Left forelimb (tissue), 1 donor: ENCODE measurements around the gene ZNF385B.

ENCODE experiments used
- DNase-seq: peaks from one replicate; pipeline ENCODE4 v3.0.0-alpha.2; 2018; ENCODE audit warnings: low spot score

ZNF385B gene

DNA sequence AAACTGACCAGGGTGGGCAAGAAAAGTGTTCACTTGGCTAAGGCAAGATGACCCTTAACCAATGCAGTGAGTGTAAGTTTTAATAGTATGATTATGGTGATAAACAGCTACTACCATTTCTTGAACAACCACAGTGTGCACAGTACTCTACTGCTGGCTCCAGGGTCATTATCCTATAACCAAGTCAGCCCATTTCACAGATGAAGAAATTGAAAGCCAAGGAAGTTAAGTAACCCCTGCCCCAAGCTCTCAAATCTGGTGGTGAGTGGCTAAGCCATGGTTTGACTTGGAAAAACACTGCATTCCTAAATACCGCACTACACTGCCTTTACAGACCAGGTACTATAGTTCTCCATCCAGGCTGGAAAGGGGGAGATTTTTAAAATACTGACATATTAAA is 5.7 kb downstream of the ZNF385B start:
- DNase-seq, result no peak

DNA sequence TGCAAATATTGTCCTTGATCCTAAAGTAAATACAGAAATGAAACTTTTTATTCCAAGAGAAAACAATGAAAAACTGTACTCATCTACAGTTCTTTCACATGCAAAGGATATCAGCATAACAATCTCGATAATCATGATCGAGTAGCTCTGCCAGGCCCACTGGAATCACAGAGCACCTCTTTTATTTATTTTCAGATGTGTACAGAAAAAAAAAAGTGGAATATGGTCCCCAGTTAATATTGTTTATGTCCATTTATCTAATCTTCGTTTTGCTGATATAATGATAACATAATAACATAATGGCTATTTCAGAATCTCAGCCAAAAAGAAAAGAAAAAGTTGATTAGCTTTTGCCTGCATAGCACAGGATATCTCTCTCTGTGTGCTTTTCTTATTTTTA is 6.5 kb downstream of the ZNF385B start:
- DNase-seq, result no peak

DNA sequence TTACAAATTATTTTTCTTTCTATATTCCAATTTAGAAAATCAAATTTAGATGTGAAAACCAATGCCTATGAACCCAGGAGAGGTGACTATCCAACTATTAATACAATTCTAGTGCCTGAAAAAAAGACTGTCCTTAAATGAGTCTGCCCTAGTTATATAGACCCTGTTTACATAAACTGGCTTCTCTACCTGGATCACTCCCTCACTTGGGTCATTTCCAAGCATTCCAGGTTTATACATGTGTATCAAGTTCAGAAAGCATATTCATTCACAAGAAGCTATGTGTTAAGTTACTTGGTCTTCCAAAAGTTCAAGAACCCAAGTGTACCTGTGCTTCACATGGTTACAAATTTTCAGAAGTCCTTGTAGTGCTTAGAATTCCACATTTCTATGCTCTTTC is 8.3 kb downstream of the ZNF385B start:
- no peak for DNase-seq

DNA sequence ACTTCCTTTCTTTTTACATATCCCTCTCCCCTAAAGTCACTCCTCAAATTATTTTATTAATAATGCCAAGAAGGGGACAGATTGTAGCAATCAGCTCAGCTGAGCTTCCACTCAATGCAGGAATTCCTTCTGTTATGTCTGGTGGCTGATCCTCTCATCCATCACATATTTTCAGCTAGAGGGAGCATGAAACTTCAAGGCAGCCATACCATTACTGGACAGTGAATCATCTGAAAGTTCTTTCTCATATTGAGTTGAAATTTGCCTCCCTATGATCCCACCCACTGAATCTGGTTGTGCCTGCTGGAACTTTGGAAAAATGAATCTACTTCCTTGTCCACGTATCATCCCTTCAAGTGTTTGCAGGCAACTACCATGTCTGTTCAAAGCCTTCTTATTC is 11.2 kb downstream of the ZNF385B start:
- DNase-seq, result no peak

DNA sequence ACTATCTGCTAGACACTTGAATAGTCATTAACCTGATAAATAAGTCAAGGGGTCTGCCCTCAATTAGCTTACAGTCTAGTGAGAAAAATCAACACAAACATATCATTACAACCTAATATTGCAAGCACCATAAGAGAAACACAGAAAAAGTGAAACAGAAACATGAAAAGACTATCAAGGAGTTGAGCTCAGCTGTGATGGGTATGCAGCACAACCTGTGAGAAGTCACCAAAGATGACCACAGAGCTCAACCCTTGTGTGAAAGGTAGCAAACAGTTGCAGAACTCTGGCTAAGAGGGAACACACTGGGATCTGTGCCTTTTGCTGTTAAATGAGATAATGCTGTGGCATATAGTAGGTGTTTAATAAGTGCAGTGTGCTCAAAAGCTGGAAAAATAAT is 11.7 kb downstream of the ZNF385B start:
- no peak for DNase-seq

DNA sequence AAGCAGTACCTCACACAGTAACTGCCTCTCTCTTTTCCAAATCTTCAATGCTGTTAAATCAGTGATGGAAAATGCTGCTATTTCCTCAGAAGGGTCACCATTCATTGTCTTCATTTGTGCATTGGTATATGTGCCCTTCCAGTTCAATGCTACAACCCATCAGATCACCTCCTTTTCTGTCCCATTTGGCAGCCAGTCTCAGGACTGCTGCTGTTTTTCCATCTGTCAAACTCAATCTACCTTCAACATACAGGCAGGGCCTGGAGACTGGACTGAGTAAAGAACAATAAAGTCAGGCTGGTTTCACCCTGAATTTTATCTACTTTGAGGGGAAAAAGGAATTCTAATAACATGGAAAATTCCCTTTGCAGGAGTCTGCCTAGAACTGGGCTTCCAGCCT is 17.9 kb downstream of the ZNF385B start:
- DNase-seq, result no peak

DNA sequence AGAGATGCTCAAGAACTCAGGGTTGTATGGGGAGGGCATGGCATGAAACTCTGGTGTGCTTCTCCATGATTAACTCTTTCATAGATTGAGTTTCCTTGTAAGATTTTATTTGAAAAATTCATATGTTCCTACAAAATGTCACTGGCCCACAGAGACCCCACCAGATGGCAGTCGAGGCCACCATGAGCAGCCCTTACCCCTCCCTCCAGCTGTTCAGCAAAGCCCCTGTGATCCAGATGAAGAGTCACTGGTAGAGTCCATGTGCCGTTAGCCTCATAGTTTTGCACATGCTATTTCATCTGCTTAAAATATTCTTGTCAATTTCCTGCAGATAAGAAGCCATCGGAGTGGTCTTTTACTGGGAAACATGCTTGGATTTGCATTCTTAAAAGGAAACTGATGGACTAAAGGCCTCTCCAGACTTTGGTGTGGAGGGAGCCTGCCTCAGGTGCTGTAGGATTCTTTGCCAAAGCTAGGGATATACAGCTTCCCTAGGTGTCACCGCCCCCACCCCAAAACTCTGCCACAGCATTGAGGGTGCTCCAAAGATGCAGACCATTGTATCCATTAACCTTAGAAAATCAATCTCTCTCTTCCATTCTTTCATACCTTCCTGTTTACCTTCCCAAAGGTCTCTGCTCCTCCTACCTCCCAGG is 18.8 kb downstream of the ZNF385B start:
- DNase-seq, result no peak

DNA sequence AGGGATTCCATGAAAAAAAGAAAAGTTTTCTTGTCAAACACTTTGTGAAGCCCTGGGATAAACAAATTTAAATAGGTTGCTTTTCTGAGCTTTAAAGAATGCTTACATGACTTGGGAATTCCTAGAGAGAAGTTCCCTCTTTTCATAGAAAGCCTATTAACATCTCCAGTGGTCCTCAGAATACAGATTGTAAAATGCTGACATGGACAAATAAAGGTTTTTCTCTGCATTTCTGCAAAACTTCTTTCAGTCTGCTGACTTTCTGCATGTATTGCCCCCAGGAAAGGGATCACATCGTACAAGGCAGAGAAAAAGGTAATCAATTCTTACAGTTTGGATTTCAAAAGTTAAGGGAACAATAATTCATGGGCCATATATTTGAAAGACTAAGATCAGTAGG is 20.6 kb downstream of the ZNF385B start:
- DNase-seq, result no peak

DNA sequence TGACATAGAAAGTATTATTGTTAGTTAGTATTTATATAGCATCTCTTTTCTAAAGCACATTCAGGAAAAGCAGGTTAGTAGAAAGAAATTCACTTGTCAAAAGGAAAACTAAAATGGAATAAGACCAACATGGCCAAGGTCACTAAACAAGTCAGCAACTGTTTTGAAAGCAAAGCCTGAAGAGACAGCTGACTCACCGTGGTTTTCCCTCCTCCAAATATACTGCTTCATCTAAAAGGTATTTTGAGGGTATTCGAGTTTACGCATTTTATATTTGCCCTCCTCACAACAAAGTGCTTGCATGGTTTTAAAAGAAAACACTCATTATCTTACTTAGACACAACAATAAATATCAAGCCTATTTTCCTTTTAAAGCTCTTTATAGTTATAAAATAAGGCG is 24.0 kb downstream of the ZNF385B start:
- no peak for DNase-seq

DNA sequence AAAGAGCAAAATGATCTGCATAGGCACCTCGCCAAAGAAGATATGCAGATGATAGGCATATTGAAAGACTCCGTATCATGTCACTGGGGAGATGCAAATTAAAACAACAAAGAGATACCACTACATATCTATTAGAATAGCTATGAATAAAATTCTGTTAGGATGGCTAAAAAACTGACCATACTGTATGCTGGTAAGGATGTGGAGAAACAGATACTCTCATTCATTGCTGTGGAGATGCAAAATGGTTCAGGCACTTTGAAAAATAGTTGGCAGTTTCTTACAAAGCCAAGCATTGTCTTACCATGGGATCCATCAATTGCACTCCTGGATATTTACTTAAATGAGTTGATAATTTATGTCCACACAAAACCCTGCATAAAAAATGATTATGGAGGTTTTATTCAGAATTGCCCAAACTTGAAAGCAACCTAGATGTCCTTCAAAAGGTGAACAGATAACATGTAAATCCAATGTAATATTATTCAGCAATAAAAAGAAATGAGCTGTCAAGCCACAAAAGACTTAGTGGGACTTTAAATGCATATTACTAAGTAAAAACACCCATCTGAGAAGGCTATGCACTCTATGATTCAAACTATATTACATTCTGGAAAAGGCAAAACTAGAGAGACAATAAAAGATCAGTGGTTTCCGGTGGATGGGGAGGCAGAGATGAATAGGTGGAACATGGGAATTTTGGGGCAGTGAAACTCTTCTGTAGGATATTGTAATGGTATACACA is 31.2 kb downstream of the ZNF385B start:
- DNase-seq, result no peak

DNA sequence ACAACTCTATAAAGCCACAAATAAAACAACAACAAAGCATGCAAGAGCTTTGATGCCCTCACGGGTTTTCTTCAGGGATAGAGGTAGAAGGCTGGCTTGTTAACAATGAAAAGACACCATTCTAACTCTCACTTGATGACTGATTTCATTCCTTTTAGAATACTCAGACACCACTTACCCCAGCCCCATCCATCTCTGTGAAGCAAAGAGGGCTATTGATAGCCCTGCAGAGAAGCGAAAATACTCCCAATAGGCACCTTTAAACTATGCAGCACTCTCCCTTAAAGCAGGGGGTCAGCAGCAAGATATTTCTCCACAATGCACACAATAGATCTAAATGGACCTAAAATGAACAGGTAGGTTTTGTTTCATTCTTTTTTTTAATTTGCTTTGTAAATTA is 35.1 kb downstream of the ZNF385B start:
- DNase-seq, result no peak

DNA sequence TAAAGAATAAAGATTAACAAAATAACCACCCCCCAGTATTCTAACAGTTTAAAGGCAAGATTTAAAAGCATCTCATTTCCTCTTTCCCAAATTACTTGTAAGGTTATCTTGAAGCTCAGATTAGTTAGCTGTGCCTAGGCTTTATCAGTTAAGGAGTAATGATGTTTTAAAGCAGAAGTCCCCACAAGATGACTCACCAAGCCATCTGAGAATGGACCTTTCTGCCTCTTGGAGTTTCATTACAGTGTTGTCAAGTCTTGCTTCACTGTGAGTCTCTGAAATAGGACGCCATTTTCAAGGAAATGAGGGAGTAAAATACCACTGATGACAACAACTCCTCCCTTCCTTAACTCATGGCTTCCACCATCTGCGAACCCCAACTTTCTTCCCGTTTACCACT is 35.9 kb downstream of the ZNF385B start:
- DNase-seq, result no peak

DNA sequence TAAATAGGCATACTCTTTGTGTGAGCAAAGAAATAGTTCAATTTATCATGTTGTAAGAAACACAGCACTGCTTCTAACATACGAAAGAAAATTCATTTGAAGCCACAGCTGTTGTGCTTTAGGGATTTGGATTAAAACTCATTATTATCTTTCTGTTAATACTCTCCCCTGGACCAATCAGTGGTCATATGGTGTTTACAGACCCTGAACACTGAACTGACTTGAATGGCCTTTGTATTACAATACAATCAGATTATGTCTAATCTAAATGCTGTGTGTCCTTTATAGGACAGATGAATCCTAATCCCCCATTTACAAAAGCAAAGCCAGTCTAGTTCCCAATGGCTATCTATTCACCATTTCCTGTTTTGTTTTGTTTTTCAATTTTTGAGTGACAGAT is 36.5 kb downstream of the ZNF385B start:
- DNase-seq, result no peak

DNA sequence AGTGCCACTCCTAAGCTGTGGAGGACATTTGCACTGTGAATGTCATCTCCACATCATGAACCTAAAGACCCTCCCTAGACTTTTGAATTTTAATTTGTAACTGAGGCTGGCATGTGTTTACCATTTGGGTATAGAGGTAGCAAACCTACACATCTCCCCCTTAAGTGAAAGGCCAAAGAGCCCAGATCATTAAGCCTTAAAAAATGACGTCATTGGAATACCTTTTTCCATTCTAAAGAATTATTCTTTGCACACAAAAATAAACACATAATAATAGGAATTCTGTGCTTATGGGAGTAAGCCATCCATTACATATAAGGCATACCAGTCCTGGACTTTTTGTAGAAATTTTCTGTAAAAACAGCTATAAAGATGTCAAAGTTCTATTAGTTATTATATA is 38.9 kb downstream of the ZNF385B start:
- no peak for DNase-seq

DNA sequence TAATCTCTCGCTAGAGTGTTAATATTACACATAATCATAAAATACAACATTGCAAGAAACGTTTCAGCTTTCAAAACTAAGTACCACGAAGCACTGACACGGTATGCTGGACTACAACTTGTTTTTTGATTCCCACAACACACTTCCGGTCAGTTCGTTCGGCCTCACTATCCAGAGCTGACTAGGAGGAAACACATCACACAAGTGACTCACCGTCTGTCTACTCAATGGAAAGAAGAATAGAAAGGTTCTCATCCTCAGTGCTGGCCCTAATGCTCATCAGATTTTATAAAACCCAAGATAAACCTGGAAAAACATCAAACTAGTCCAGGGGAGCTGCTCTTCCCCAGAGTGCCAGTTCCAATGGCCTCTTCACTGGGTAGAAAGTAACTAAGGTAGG is 42.9 kb downstream of the ZNF385B start:
- DNase-seq, result no peak

DNA sequence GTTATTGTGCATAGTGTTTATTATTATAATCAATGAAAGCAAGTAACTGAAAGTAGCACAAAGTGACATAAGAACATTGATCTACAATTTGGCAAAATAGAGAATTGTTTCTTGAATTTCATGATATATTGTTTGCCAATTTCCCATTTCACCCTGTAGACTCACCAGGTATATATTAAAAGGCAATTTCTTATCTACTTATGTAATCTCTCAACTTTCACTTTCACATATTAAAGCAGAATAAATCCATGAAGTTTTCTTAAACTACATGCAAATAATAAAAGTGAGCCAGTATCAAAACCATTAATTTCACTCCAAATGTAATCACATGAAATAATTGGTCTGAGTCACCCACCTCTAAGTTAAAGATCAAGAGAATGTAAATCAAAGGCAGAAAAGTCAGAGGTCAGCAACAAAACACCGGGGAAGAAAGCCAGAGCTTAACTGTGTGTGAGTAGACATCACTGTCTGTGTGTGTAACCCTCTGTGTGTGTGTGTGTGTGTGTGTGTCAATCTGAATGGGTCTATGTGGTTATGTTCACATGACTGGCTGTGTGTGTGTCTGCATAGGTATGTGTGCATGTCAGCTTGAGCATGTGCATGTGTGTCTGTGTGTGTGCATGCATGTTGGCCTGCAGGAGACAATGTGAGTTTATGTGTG is 44.1 kb downstream of the ZNF385B start:
- DNase-seq, result no peak

DNA sequence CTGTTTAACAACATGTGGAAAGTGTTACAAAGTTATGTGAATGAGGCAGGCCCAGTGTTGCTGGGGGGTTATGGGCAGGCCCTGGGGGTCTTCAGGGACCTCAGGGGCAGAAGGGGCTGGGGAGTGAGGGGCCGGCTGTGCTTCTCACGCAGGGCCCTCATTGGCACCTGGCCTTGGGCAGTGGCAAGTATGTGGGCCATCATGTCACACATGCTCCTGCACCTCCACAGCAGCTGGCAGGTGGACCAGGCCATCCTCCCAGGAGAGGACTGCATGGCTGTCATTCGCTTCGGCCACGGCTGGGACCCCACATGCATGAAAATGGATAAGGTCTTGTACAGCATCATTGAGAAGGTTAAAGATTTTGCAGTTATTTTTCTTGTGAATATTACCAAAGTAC is 47.4 kb downstream of the ZNF385B start:
- DNase-seq, result no peak

DNA sequence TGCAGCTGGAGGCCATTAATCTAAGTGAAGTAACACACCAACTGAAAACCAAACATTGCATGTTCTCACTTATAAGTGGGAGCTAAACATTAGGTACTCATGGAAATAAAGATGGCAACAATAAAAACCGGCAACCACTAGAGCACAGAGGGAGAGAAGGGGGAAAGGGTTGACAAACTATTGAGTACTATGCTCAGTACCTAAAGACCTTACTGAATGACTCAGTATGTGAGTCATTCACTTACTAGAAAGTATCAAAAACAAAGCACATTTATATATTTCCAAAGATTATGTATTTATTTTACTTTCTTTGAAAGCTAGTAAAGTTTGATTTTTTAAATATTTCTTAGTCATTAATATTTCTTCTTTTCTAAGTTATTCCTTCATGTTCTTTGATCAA is 48.9 kb downstream of the ZNF385B start:
- DNase-seq, result no peak

DNA sequence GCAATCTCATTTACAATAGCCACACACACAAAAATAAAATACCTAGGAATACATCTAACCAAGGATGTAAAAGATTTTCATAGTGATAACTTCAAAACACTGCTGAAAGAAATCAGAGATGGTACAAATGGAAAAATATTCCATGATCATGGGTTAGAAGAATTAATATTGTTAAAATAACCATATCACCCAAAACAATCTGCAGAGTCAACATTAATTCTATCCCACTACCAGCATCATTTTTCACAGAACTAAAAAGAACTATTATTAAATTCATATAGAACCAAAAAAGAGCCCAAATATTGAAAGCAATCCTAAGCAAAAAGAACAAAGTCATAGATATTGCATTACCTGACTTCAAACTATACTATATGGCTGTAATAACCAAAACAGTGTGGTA is 50.4 kb downstream of the ZNF385B start:
- no peak for DNase-seq

DNA sequence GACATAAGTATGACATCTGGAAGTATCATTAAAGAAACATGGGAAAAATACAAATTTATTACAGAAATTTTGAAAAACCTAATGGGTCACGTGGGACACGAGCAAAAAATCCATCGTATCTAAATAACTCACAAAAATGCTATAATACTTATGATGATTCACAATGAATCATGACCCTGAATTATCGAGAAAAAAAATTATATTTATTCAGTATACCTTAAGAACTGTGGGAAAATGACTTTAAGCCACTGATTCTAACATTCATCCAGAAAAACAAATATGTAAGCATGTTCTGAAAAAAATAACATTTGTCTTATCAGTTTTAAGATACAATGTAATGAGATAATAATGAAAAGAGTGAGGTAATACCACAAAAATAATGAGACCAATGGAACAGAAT is 51.8 kb downstream of the ZNF385B start:
- DNase-seq, result no peak

DNA sequence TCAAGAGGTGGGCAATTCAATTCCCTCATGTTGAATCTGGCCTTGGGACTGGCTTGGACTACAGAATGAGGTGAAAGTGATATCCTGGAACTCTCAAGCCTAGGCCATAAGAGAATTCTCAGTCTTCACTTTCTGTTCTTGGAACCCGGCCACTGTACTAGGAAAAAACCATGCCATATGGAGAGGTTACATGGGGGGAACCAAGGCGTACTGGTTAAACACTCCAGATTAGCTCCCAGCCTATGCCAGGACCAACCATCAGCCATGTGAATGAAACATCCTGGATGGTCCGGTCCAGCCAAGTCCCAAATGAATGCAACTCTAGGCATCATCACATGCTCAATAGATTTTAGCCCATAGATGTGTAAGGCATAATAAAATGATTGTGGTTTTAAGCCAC is 56.4 kb downstream of the ZNF385B start:
- DNase-seq, result no peak

DNA sequence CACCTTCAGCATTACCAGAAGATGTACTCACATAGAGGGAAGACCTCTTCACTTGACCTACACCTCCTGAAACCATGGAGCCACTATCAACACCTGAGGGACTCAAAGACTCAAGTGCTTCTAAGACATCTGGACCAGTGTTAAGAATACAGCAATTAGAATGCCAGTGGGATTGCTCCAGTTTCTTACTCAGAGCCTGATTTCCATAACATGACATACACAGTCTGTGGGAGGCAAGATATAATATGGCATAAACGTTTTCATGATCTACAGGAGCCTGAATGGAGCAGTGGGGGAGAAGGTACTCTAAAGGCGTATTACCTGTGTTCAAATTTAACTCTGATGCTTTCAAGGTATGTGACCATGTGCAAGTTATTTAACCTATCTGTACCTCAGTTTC is 57.2 kb downstream of the ZNF385B start:
- no peak for DNase-seq

DNA sequence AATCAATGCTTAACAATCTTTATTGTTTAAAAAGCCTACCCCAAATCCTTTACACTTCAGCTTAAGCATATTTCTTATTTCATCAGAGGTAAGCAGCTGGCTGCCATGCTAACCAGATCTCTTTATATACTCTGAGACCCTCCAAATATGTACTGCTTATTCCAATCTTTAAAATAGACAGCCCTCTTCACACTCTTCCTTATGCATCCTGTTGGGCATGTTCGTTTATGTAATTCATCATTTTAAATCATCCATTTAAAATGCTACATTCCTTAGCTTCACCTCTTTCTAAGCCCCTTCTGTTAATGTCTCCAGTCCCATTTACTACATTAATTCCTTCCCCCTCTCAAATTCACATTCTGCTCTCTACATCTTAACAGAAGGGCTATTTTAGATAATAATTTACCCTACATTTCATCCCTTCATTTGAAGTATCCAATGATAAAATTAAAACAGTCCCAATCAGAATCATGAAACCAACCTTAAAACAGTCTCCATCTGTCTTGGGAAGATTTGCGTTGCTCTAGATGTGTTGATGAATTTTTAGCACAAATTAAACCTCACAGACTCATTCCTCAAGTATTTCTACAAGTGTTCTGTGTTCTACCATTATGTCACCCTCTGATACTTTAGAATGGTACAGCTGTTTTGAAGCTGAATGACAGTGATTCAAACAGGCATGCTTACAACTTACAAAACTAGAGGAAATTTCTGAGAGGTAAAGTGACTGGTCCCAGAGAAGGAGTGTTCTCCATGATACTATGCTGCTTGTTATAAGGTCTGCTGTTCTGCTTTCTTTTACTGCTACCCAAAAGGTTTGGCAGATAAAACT is 59.1 kb downstream of the ZNF385B start:
- DNase-seq, result no peak
